Progenitor cell of endocrine pancreas (in vitro differentiated cells): ENCODE results near the gene CAMK2D. TPM values are rescaled to one million over a fixed set of nuclear protein-coding genes. Genes with fewer than 3 reads are reported as not detected.

Experiments used
- DNase-seq: peaks from one replicate; pipeline ENCODE4 v3.0.0; 2021; ENCODE audit warnings: low spot score; ENCODE audit not compliant: unreplicated experiment
- H3K27ac Mint-ChIP-seq: 2 replicates; pipeline ENCODE4 v1.8.0; 2021; ENCODE audit warnings: mild to moderate bottlenecking, moderate library complexity, mixed read lengths
- H3K27me3 Mint-ChIP-seq: 2 replicates; pipeline ENCODE4 v1.8.0; 2021; ENCODE audit warnings: mixed read lengths
- H3K36me3 Mint-ChIP-seq: 2 replicates; pipeline ENCODE4 v1.8.0; 2022; ENCODE audit warnings: mixed read lengths; ENCODE audit not compliant: insufficient read depth
- H3K4me1 Mint-ChIP-seq: 2 replicates; pipeline ENCODE4 v1.8.0; 2021; ENCODE audit warnings: low read depth, mixed read lengths
- H3K4me3 Mint-ChIP-seq: 2 replicates; pipeline ENCODE4 v1.8.0; 2021; ENCODE audit warnings: low read depth, mild to moderate bottlenecking, moderate library complexity, mixed read lengths
- H3K9me3 Mint-ChIP-seq: 2 replicates; pipeline ENCODE4 v1.8.0; 2021; ENCODE audit warnings: low read depth, mixed read lengths
- total RNA-seq: library from RNA; stranded (reverse); gene quantifications from 2 replicates; pipeline ENCODE4 v1.2.1, GENCODE V29; 2021
- TF ChIP-seq, protein P1 (sequence below): fragments of 200-600 bp; sonication (generic); IDR thresholded peaks from one replicate; pipeline ENCODE4 v1.5.0; 2021; ENCODE audit warnings: antibody characterized with exemption, mild to moderate bottlenecking; ENCODE audit not compliant: unreplicated experiment

Gene CAMK2D
- total RNA-seq, 1 donor from 2014 or later = 74.4 TPM

DNA sequence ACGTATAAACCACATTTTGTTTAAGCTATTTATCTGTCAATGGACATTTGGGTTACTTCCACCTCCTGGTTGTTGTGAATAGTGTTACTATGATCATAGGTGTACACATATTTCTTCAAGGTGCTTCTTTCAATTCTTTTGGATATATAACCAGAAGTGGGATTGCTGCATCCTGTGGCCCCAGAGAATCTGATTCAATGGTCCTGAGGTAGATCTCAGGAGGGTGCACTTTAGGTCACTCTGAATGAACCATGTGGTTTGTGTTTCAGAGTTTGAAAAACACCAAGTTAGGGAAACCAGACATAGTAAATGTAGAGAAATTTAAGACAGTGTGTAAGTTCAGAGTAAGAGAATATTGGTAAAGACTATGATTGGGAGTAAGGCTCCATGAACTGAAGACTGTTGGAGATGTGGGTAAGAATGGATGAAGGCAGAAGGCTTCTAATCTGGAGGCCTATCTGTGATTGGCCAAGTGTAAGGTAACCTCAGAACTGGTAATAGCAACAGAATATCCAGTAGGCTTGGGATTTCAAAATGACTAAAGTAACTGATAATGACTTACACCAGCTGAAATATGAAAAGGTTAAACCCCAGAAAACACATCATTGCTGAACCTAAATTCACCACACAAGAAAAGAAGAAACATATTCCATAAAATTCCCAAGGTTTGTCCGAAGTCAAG is 236.9 kb downstream of the CAMK2D start:
- Mint-ChIP-seq H3K27me3 (no peaks in the 10 kb centered on the region), H3K27ac (no peak overlapping the region), H3K9me3 (no peaks in the 10 kb centered on the region), H3K36me3 (peaks cover 13% of the 10 kb centered on the region), H3K4me1 (no peaks in the 10 kb centered on the region), H3K4me3 (no peak overlapping the region)
- TF ChIP-seq, protein P1, sequence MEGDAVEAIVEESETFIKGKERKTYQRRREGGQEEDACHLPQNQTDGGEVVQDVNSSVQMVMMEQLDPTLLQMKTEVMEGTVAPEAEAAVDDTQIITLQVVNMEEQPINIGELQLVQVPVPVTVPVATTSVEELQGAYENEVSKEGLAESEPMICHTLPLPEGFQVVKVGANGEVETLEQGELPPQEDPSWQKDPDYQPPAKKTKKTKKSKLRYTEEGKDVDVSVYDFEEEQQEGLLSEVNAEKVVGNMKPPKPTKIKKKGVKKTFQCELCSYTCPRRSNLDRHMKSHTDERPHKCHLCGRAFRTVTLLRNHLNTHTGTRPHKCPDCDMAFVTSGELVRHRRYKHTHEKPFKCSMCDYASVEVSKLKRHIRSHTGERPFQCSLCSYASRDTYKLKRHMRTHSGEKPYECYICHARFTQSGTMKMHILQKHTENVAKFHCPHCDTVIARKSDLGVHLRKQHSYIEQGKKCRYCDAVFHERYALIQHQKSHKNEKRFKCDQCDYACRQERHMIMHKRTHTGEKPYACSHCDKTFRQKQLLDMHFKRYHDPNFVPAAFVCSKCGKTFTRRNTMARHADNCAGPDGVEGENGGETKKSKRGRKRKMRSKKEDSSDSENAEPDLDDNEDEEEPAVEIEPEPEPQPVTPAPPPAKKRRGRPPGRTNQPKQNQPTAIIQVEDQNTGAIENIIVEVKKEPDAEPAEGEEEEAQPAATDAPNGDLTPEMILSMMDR = no peak
- DNase-seq = no peak

DNA sequence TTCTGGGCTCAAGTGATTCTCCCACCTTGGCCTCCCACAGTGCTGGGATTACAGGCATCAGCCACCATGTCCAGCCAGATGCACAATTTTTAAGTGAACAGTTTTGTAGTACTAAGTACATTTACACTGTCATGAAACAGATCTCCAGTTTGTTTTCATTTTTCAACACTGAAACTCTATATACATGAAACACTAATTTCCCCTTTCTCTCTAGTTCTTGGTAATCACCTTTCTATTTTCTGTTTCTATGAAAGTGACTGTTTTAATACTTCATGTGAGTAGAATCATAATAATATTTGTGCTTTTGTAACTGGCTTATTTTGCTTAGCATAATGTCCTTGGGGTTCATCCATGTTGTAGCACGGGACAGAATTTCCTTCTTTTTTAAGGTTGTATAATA is 237.4 kb downstream of the CAMK2D start:
- H3K9me3 Mint-ChIP-seq = no peaks in the 10 kb centered on the region
- no peaks in the 10 kb centered on the region for H3K27me3 Mint-ChIP-seq
- H3K27ac Mint-ChIP-seq = no peak overlapping the region
- H3K36me3 Mint-ChIP-seq = peaks cover 13% of the 10 kb centered on the region
- no peak for DNase-seq
- TF ChIP-seq, protein P1 = no peak
- H3K4me1 Mint-ChIP-seq = no peaks in the 10 kb centered on the region
- H3K4me3 Mint-ChIP-seq = no peak overlapping the region

DNA sequence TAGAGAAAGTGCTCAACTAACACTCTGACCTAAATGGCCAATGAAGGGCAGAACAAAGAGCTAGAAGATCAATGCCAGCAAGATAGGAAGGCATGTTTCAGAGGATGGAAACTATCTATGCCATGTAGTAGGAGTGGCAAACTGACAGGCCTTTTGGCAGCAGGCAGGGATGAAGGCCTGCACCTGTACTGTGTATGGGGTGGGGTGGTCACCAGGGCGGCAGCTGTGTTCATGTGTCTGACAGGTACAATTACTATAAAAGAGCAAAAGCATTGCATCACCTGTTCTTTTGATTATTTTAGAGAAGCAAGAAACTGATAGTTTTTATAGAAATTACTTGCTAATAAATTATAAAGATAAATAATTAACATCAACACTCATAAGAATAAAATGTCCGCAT is 239.1 kb downstream of the CAMK2D start:
- DNase-seq = no peak
- Mint-ChIP-seq H3K36me3 (peaks cover 13% of the 10 kb centered on the region), H3K27me3 (no peaks in the 10 kb centered on the region), H3K9me3 (no peaks in the 10 kb centered on the region), H3K4me1 (peaks cover 4% of the 10 kb centered on the region), H3K27ac (peak overlapping the region; percentile 0), H3K4me3 (no peak overlapping the region)
- TF ChIP-seq, protein P1 = no peak

DNA sequence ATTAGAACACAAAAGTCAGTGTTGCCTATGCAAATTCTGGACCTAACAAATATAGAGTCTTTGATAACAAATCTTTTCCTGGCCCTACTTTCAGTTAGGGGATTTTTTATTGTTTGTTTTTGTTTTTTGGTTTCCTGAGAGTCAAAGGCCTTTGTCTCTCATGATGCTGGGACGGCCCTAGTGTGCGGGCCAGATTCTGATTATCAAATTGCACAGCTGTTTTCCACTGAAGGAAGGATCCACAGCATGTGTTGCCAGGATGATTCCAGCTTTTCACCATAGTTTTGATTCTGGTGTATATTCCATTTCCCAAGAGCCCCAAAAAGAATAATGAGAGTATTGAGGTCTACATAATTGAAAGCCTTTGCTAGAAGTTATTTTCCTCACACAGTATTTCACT is 248.2 kb downstream of the CAMK2D start:
- TF ChIP-seq, protein P1 = no peak
- H3K27me3 Mint-ChIP-seq = no peaks in the 10 kb centered on the region
- no peak overlapping the region for H3K4me3 Mint-ChIP-seq
- no peaks in the 10 kb centered on the region for H3K9me3 Mint-ChIP-seq
- DNase-seq = no peak
- H3K4me1 Mint-ChIP-seq = peaks cover 3% of the 10 kb centered on the region
- H3K36me3 Mint-ChIP-seq = peaks cover 14% of the 10 kb centered on the region
- no peak overlapping the region for H3K27ac Mint-ChIP-seq

DNA sequence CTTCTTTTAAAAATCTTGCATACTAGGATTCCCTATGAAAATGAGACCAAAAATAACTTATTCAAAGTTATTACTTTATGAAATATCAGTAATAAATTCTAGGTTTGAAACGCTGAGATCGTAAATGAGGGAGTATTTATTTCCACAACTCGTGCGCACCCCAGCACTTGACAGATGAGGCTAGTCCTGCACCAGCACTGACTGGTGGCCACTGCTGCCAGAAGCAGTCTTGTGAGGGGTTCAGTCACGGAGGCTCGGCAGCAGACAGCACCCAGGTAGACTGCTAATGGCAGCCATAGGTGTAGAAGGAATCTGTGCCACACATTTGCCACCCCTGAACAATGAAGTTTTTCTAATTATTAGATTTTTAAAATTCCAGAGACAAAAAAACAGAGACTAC is 248.7 kb downstream of the CAMK2D start:
- no peak for DNase-seq
- Mint-ChIP-seq H3K4me3 (no peak overlapping the region), H3K4me1 (peaks cover 2% of the 10 kb centered on the region), H3K27ac (no peak overlapping the region), H3K36me3 (peaks cover 17% of the 10 kb centered on the region), H3K9me3 (no peaks in the 10 kb centered on the region), H3K27me3 (no peaks in the 10 kb centered on the region)
- TF ChIP-seq, protein P1 = no peak
